ENCODE measurements around the gene ETV3L.

The ETV3L gene

GRCh38 chr1:157116737-157117103, 17.1 kb upstream of the ETV3L start:
- ATAC-seq (replicated peaks) = no peak
- peaks cover 6 to 16% of the 10 kb centered on the region in 2 donors for H3K27me3 Mint-ChIP-seq
- peaks cover 10% of the 10 kb centered on the region for H3K36me3 Mint-ChIP-seq (ENCODE audit: insufficient read depth)
- H3K27ac Mint-ChIP-seq = peak overlapping the region in 1 of 2 donors; percentile 39
- H3K9me3 Mint-ChIP-seq = no peaks in the 10 kb centered on the region
- no peak for DNase-seq
- H3K4me3 Mint-ChIP-seq = no peak overlapping the region
- no peaks in the 10 kb centered on the region for H3K4me1 Mint-ChIP-seq (ENCODE audit: low read depth in 2 of 2)

GRCh38 chr1:157115851-157116736, 16.5 kb upstream of the ETV3L start:
- Mint-ChIP-seq H3K4me1 (ENCODE audit: low read depth in 2 of 2) (no peaks in the 10 kb centered on the region), H3K9me3 (no peaks in the 10 kb centered on the region), H3K36me3 (ENCODE audit: insufficient read depth) (peaks cover 4% of the 10 kb centered on the region), H3K27me3 (peaks cover 11 to 23% of the 10 kb centered on the region in 2 donors), H3K27ac (peak overlapping the region in 1 of 2 donors; percentile 39), H3K4me3 (no peak overlapping the region)
- no peak for DNase-seq
- ATAC-seq (replicated peaks) = no peak

- no peak for ATAC-seq (replicated peaks)
- Mint-ChIP-seq H3K4me1 (ENCODE audit: low read depth in 2 of 2) (no peaks in the 10 kb centered on the region), H3K36me3 (ENCODE audit: insufficient read depth) (no peaks in the 10 kb centered on the region), H3K4me3 (no peak overlapping the region), H3K27me3 (peaks cover 13 to 26% of the 10 kb centered on the region in 2 donors), H3K9me3 (no peaks in the 10 kb centered on the region), H3K27ac (peak overlapping the region in 1 of 2 donors; percentile 39)
- no peak for DNase-seq
Observed at GRCh38 chr1:157115429-157115838, 15.8 kb upstream of the ETV3L start.

GRCh38 chr1:157114183-157115121, 14.8 kb upstream of the ETV3L start:
- peaks cover 13 to 33% of the 10 kb centered on the region in 2 donors for H3K27me3 Mint-ChIP-seq
- no peaks in the 10 kb centered on the region for H3K36me3 Mint-ChIP-seq (ENCODE audit: insufficient read depth)
- ATAC-seq (replicated peaks) (no peak), DNase-seq (no peak)
- no peaks in the 10 kb centered on the region for H3K9me3 Mint-ChIP-seq
- no peak overlapping the region for H3K4me3 Mint-ChIP-seq
- H3K27ac Mint-ChIP-seq = no peak overlapping the region
- H3K4me1 Mint-ChIP-seq (ENCODE audit: low read depth in 2 of 2) = no peaks in the 10 kb centered on the region

GRCh38 chr1:157113631-157114030, 14.0 kb upstream of the ETV3L start:
- ATAC-seq (replicated peaks) = no peak
- Mint-ChIP-seq H3K4me1 (ENCODE audit: low read depth in 2 of 2) (no peaks in the 10 kb centered on the region), H3K27me3 (peaks cover 20 to 42% of the 10 kb centered on the region in 2 donors), H3K27ac (no peak overlapping the region), H3K36me3 (ENCODE audit: insufficient read depth) (no peaks in the 10 kb centered on the region), H3K4me3 (no peak overlapping the region), H3K9me3 (no peaks in the 10 kb centered on the region)
- DNase-seq = no peak

GRCh38 chr1:157113106-157113505, 13.5 kb upstream of the ETV3L start:
- no peaks in the 10 kb centered on the region for H3K36me3 Mint-ChIP-seq (ENCODE audit: insufficient read depth)
- DNase-seq (no peak), ATAC-seq (replicated peaks) (no peak)
- H3K9me3 Mint-ChIP-seq = no peaks in the 10 kb centered on the region
- no peak overlapping the region for H3K4me3 Mint-ChIP-seq
- no peaks in the 10 kb centered on the region for H3K4me1 Mint-ChIP-seq (ENCODE audit: low read depth in 2 of 2)
- peaks cover 26 to 47% of the 10 kb centered on the region in 2 donors for H3K27me3 Mint-ChIP-seq
- H3K27ac Mint-ChIP-seq = peak overlapping the region in 1 of 2 donors; percentile 2

GRCh38 chr1:157112186-157112867, 12.7 kb upstream of the ETV3L start:
- no peaks in the 10 kb centered on the region for H3K36me3 Mint-ChIP-seq (ENCODE audit: insufficient read depth)
- H3K4me1 Mint-ChIP-seq (ENCODE audit: low read depth in 2 of 2) = no peaks in the 10 kb centered on the region
- no peak for ATAC-seq (replicated peaks)
- H3K27me3 Mint-ChIP-seq = peaks cover 33 to 55% of the 10 kb centered on the region in 2 donors
- DNase-seq = no peak
- H3K27ac Mint-ChIP-seq = peak overlapping the region in 1 of 2 donors; percentile 2
- no peak overlapping the region for H3K4me3 Mint-ChIP-seq
- H3K9me3 Mint-ChIP-seq = no peaks in the 10 kb centered on the region

- peaks cover 0 to 2% of the 10 kb centered on the region in 2 donors for H3K4me1 Mint-ChIP-seq (ENCODE audit: low read depth in 2 of 2)
- ATAC-seq (replicated peaks) (no peak), DNase-seq (no peak)
- peak overlapping the region in 1 of 2 donors; percentile 2 for H3K27ac Mint-ChIP-seq
- peaks cover 35 to 62% of the 10 kb centered on the region in 2 donors for H3K27me3 Mint-ChIP-seq
- H3K9me3 Mint-ChIP-seq = no peaks in the 10 kb centered on the region
- H3K4me3 Mint-ChIP-seq = no peak overlapping the region
- no peaks in the 10 kb centered on the region for H3K36me3 Mint-ChIP-seq (ENCODE audit: insufficient read depth)
Observed at GRCh38 chr1:157111396-157112165, 12.0 kb upstream of the ETV3L start.

GRCh38 chr1:157110686-157111085, 11.1 kb upstream of the ETV3L start:
- no peak for DNase-seq
- Mint-ChIP-seq H3K4me1 (ENCODE audit: low read depth in 2 of 2) (peaks cover 0 to 2% of the 10 kb centered on the region in 2 donors), H3K36me3 (ENCODE audit: insufficient read depth) (no peaks in the 10 kb centered on the region), H3K27me3 (peaks cover 35 to 71% of the 10 kb centered on the region in 2 donors), H3K4me3 (no peak overlapping the region), H3K27ac (no peak overlapping the region), H3K9me3 (no peaks in the 10 kb centered on the region)
- ATAC-seq (replicated peaks) = no peak

GRCh38 chr1:157110003-157110402, 10.4 kb upstream of the ETV3L start:
- Mint-ChIP-seq H3K4me1 (ENCODE audit: low read depth in 2 of 2) (peaks cover 0 to 2% of the 10 kb centered on the region in 2 donors), H3K36me3 (ENCODE audit: insufficient read depth) (no peaks in the 10 kb centered on the region), H3K27ac (no peak overlapping the region), H3K4me3 (no peak overlapping the region), H3K9me3 (no peaks in the 10 kb centered on the region), H3K27me3 (peaks cover 35 to 78% of the 10 kb centered on the region in 2 donors)
- no peak for DNase-seq
- ATAC-seq (replicated peaks) = no peak

GRCh38 chr1:157108448-157108847, 8.8 kb upstream of the ETV3L start:
- H3K27me3 Mint-ChIP-seq = peaks cover 35 to 80% of the 10 kb centered on the region in 2 donors
- no peak overlapping the region for H3K27ac Mint-ChIP-seq
- no peak for ATAC-seq (replicated peaks)

GRCh38 chr1:157107702-157108101, 8.1 kb upstream of the ETV3L start:
- DNase-seq (no peak), ATAC-seq (replicated peaks) (no peak)
- no peak overlapping the region for H3K4me3 Mint-ChIP-seq
- no peak overlapping the region for H3K27ac Mint-ChIP-seq
- H3K27me3 Mint-ChIP-seq = peaks cover 35 to 77% of the 10 kb centered on the region in 2 donors
- H3K36me3 Mint-ChIP-seq (ENCODE audit: insufficient read depth) = no peaks in the 10 kb centered on the region
- H3K4me1 Mint-ChIP-seq (ENCODE audit: low read depth in 2 of 2) = peaks cover 0 to 2% of the 10 kb centered on the region in 2 donors
- H3K9me3 Mint-ChIP-seq = no peaks in the 10 kb centered on the region

More at GRCh38 chr1:157108448-157108847, 8.8 kb upstream of the ETV3L start:
- Mint-ChIP-seq H3K9me3 (no peaks in the 10 kb centered on the region), H3K4me3 (no peak overlapping the region), H3K36me3 (ENCODE audit: insufficient read depth) (no peaks in the 10 kb centered on the region), H3K4me1 (ENCODE audit: low read depth in 2 of 2) (peaks cover 0 to 2% of the 10 kb centered on the region in 2 donors)
- DNase-seq = no peak
